HG02870 (cell line): Measurements from ENCODE around the gene HIRIP3.
"Not testable (repeated sequence)": the region's sequence is repeated elsewhere in the genome, so short reads cannot be mapped to it uniquely, and the experiment has no call there.

ENCODE experiments used
- ATAC-seq: cut with Tn5 transposase; IDR thresholded peaks from one replicate; pipeline ENCODE4 v1.9.1; 2021; ENCODE audit warnings: mild to moderate bottlenecking, moderate library complexity; ENCODE audit not compliant: unreplicated experiment

Gene HIRIP3

DNA sequence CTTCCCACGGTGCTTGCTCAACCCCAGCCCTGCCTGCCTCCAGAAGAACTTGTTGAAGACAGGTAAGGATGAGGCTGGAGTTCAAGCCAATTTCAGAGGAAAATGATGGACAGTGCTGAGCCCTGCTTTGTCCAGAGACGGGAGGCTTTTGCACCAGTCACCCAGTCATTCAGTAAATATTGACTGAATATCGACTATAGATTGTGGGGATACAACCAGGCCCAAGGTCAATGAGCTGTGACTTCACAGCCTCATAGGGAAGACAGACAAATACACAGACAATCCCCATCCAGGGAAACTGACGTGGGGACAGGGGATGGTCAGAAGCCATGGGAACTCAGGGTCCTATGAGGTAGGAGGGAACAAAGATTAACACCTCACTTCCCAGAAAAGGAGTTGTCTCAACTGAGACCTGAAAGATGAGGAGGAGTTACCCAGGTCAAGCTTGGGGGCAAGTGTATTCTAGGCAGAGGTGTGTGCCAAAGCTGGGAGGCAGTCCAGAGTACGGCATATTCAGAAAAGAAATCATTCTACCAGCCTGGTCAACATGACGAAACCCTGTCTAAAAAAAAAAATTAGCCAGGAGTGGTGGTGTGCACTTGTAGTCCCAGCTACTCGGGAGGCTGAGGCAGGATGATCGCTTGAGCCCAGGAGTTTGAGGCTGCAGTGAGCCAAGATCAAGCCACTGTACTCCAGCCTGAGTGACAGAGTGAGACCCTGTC is 21.3 kb upstream of the HIRIP3 start:
- no peak for ATAC-seq

- not testable (repeated sequence) for ATAC-seq
Observed at GRCh38 chr16:30015450-30015849, 20.0 kb upstream of the HIRIP3 start.

DNA sequence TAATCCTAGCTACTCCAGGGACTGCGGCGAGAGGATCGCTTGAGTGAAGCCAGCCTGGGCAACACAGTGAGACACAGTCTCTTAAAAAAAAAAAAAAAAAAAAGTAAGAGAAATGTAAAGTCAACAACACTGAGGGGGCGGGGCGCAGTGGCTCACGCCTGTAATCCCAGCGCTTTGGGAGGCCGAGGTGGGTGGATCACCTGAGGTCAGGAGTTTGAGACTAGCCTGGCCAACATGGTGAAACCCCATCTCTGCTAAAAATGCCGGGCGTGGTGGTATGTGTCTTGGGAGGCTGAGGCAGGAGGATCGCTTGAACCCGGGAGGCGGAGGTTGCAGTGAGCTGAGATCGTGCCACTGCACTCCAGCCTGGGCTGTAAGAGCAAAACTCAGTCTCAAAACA is 17.2 kb upstream of the HIRIP3 start:
- not testable (repeated sequence) for ATAC-seq

- no peak for ATAC-seq
Observed at GRCh38 chr16:30011714-30012504, 16.5 kb upstream of the HIRIP3 start.

DNA sequence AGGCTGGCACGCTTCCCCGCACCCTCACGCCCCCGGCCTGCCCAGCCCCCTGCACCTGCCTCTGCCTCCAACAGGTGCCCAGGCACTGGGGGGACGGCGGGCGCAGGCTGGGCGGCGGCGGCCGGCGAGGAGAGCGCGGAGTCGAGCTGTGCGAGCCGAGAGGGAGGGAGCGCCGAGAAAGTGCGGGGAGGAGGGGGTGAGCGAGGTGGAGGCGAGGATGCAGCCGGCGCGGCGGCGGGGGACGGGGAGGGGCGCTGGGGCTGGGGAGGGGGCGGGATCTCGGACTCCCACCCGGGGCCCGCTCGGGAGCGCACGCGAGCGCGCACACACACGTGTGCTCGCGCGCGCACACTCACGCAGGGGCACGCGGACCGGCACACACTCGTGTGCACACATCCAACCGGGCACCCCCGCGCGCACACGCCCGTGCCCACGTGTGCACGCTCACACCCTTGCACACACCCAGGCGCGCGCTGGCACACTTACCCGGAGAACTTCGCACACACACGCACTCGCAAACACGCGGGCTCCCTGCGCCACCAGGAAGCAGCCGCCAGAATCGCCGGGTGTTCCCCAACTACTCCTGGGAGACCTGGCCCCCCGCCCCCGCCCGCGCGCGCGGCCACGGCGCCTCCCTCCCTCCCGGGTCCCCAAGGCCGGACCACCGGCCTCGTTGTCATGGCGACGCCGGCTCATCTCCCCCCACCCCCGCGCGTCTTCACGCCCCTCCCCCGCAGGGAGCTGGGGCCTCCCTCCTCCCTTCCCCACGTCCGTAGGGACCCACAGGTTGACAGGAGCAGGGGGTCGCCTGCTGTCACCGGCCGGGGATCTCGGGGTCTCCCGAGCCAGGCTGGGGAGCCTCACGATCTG is 15.7 kb upstream of the HIRIP3 start, which contains the start of gene DOC2A:
TSS of gene DOC2A (minus strand) at position 184 of the 870 bp plus-strand sequence. CDS start 805 bp downstream, outside the sequence.
- ATAC-seq = no peak

- no peak for ATAC-seq
Observed at GRCh38 chr16:30009990-30010843, 14.8 kb upstream of the HIRIP3 start.

DNA sequence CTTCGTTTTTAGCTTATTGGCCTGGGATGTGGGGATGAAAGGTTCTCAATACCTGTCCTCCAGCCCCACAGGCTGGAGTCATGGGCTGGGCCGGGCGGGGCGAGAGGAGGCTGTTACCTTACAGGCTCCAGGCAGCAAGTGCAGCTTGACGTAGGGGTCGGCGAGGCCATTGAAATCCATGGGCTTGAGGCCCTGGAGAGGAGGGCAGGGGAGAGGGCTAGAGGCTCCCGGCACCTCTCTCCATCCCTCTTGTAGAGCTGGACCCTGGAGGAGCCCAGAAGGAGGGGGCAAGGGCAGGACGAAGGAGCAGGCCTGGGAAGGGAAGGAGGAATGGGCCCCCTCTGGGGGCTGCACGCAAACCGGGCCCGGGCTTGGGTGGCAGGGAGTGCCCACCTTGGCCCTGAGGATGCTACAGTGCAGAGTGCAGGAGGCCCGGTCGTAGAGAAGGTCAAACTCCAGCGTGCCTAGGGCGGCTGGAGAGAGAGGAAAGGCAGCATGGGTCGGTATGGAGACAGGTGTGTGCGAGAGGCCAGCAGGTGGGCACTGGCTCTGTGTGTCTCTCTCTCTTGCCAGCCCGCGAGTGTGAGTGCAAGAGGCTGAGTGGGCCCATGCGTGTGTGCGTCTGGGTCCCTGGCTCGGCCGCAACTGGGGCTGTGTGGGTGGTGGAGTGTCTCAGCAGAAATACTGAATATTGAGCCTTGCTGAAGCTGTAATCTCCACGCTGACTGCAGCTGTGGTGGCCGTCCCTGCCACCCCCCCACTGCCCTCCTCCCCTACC is 13.9 kb upstream of the HIRIP3 start:
- ATAC-seq = no peak

DNA sequence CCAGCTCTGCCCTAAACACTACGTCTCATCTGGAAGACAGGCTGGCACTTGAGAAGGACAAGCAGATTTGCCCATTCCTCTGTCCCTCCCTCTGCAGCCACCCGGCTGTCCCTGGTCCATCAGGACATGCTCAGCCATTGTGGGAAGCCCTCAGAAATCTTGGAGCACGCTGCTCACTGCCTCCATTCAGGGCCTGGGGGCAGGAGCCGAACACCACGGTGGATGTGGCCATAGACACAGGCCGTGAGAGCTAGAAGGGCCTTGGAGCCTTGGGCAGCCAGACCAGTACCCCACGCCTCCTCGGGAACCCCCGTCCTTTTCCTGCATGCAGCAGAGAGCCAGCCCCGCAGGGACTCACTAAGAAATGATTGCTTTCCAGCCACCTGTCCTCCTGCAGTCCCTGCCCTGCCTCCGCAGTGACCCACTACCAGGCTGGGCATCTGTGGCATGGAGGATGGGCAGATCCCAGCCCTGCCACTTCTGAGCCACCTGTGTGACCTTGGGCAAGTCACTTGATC is 12.0 kb upstream of the HIRIP3 start:
- no peak for ATAC-seq

DNA sequence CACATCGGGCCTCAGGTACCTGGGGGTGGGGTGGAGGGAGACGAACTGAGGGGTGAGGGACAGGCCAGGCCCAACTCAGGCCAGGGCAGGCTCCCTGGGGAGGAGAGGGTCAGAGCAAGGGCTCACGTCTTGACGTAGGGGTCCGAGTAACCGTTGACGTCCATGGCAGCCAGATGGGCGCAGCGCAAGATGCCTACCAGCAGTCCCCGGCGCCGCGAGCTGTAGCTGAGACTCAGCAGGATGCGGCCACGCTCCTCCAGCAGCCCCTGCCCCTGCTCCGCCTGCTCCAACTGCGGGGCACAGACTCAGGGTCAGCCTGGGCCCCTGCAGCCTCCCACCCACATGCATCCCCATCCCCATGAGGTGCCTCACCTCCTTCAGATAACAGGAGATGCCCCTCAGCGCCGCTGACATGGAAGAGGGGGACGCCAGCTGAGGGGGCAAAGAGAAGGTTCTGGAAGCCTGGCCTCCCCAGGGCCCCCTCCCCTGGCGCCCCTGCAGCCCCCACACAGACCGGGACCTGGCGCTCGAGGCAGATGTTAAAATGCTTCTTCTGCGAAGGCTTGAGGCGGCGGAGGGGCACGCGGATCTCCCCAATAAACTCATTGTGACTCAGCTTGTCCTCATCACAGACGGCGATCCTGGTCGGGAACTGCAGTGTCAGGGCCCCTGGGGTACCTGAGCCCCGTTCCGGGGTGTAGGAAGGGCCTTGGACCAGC is 11.4 kb upstream of the HIRIP3 start:
- ATAC-seq = no peak

DNA sequence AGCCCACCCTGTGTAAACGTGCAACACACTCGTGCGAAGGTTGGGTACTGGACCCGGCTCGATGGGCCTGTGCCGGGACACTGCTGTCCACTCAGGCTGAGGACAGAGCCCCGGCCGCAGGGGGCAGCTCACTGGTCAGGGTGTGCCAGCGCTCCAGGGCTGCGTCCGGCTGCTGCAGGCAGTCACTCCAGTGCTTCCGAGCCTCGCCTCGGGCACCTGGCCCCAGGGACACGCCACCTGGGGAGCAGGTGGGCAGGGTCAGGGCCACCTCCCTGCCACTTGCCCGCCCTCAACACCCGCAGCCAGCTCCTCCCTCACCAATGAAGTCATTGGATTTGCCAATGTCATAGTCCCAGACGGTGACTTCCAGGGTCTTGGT is 10.7 kb upstream of the HIRIP3 start:
- no peak for ATAC-seq

DNA sequence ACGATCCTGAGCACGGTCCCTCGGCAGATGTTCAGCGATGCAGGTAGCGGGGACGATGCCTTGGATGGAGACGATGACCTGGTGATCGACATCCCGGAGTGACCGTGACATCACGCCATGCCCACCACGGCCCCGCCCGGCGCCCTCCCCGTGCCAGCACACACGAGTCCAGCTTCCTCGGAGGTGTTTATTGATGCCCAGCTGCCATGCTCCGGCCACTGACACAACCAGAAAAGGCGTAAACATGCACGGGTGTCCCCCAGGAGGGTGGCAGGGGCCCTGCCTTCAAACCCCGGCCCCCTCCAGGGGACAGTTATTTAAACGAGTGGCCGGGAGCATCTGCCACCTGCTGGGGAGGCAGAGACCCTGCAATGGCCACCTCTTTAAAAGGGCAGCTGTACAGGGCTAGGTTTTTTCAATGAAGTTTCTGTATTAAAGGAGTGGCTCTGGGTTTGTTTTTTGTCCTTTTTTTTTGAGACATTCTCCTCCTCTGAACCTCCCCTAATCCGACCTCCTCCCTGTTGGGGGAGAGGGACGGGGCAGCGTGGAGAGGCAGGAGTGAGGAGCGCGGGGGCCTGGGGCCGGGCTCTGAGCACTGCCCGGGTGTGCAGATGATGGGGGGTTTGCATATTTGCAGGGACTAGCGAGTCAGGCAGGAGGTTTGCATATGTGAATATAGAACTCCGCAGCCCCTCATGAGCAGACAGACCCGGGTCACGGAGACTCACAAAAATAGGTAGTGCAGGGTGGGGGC is 10.1 kb upstream of the HIRIP3 start:
- ATAC-seq = no peak

DNA sequence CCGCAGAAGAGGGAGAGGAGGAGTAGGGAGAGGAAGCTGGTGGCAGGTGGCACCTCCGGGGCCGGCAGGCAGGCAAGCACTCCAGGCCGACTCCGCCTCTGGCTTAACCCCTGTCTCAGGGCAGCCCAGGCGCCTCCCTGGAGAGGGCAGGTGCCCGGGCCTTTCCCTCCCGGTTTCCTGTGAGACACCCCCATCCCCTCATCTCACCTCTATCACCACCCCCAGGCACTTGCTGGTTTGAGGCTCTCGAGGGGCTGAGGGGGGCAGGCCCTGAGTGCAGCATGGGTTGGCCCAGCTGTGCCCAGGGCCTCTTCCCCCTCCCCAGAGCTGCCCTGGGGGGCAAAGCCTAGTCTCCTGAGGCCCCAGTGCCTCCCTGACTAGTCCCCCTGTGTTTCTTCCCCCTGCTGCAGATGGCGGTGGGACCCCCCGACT is 9.4 kb upstream of the HIRIP3 start:
- ATAC-seq = no peak

DNA sequence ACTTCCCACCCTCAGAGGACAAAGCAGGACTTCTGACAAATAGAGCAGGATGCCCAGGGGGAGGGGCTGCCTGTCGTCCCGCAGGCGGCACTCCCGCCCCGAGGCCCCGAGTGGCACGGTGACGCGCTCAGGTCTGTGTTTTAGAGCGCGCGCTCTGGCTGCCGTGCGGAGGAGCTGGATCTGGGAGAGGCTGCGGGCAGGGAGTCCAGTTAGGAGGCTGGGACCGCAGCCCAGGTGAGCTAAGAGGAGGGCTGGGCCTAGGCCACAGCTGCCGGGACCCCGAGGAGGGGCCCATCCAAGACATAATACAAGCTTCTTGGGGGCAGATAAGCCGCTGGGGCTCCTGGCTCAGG is 9.0 kb upstream of the HIRIP3 start:
- ATAC-seq = no peak

GRCh38 chr16:30003670-30004423 is 8.4 kb upstream of the HIRIP3 start:
- no peak for ATAC-seq

DNA sequence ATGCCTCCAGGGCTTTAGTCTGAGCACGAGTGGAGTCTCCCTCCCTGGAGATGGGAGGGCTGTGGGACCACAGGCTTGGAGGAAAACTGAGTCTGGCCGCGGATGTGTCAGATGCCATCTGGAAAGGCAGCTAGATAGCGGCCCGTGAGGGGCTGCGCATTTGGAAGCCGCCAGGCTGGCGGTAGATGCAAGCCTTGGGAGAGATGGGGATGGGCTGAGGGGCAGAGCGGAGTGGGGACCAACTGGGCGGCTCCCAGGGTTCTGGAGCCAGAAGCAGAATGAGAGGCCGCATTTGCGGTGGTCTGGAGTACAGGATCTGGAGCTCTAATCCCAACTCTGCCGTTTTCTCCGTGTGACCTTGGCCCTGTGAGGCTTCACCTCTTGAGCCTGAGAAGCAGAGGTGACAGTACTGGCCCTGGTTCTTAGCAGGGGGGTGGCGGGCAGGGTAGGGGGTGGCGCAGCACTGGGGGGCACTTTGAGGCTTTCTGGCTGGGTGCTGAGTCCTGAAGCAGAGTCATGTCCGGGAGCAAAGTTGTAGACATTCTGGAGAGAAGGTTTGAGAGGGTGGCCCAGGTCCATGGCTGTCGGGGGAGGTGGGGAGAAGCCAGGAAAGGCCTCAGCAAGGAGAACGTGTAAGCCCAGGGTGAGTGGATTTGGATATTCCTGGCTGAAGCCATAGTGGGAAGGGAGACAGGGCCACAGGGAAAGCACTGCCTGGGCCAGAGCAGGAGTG is 7.4 kb upstream of the HIRIP3 start:
- ATAC-seq = no peak

GRCh38 chr16:30000735-30001631 is 5.6 kb upstream of the HIRIP3 start:
- ATAC-seq = no peak
